Psoas muscle (tissue), 8 donors: Measurements from ENCODE around the gene INTS11. TPM values are rescaled to one million over a fixed set of nuclear protein-coding genes. Genes with fewer than 3 reads are reported as not detected.

ENCODE experiments used
- ATAC-seq, 4 donors: fragments of 200-7000 bp; cut with Tn5 transposase; one replicate each; pipeline ENCODE4 v1.9.1; 2020; ENCODE audit warnings: moderate library complexity in 3 of 4, mild to moderate bottlenecking in 2 of 4
- DNase-seq, 2 donors: peaks; one replicate each; pipeline ENCODE4 v3.0.0-alpha.2; 2020
- H3K27ac ChIP-seq: fragments of 200-600 bp; one replicate; pipeline ENCODE4 v1.8.0; 2022
- H3K27me3 ChIP-seq, 3 donors: fragments of 200-600 bp in 1 of 3; one replicate each; pipeline versions ENCODE4 v1.6.1 to v1.8.0; 2013 to 2022; ENCODE audit warnings: low read length in 2 of 3, mild to moderate bottlenecking in 2 of 3, moderate library complexity in 1 of 3; ENCODE audit not compliant: insufficient read depth in 3 of 3
- H3K36me3 ChIP-seq, 2 donors: fragments of 200-600 bp in 1 of 2; one replicate each; pipeline versions ENCODE4 v1.6.1 to v1.8.0; 2013 to 2022; ENCODE audit warnings: low read depth in 1 of 2, mild to moderate bottlenecking in 1 of 2, moderate library complexity in 1 of 2; ENCODE audit not compliant: insufficient read depth in 1 of 2
- H3K4me1 ChIP-seq: fragments of 200-600 bp; one replicate; pipeline ENCODE4 v1.8.0; 2022
- H3K4me3 ChIP-seq: fragments of 200-600 bp; one replicate; pipeline ENCODE4 v1.8.0; 2022; ENCODE audit warnings: mild to moderate bottlenecking
- H3K9me3 ChIP-seq: fragments of 200-600 bp; one replicate; pipeline ENCODE4 v1.8.0; 2022
- WGBS, 3 donors: extraction: QIAGEN DNeasy Blood & Tissue Kit; methylation state at CpG; one replicate each; pipeline versions ENCODE4 v1.1.6 to v1.1.7; 2013; 5-methylcytosine and 5-hydroxymethylcytosine counted together
- intact Hi-C, 2 donors: fragments of 100-400 bp; cut with DNase I; formaldehyde crosslinking; loops; one replicate each; pipeline versions ENCODE4 v1.11.0 to v1.14.2; 2022
- polyA plus RNA-seq, 3 donors: library from polyadenylated mRNA; stranded (reverse); fragments of 200-250 nt; gene quantifications; one replicate each; pipeline ENCODE4 v1.2.3, GENCODE V29; 2013
- total RNA-seq, 4 donors: library from RNA; stranded (reverse); fragmentation: NEBNext Ultra II Directional in 2 of 4; extraction: Animal tissue kit (Norgen Biotek cat#: 25700) in 2 of 4; gene quantifications; one replicate each; pipeline versions ENCODE4 v1.2.1 to v1.2.4, GENCODE V29; 2021 to 2023
- TF ChIP-seq, protein P1 (sequence below): fragments of 200-600 bp; IDR thresholded peaks from one replicate; pipeline ENCODE4 v1.8.0; 2022; ENCODE audit warnings: antibody characterized with exemption
- donor health status: healthy with polysubstance abuse.
- donor health status: DM: no; HTN: no; CAD: no; lungs with moderate emphysema.
- donor health status: Bipolar disorder and iron deficiency.
- donor health status: healthy.
- donor health status: DM: yes; HTN: yes; CAD: no.
- donor health status: DM: no; HTN: no; CAD: no.
- donor health status: DM: no; HTN: no; CAD: no.
- donor health status: DM: yes; HTN: yes; CAD: no.

The INTS11 gene
- total and polyA plus RNA-seq, 7 donors, result 55.6 to 80.8 (median 71.2) TPM

- no peak for DNase-seq
- intact Hi-C loops, result no loop called here
Observed at GRCh38 chr1:1311107-1312104, 13.1 kb downstream of the INTS11 start.

DNA sequence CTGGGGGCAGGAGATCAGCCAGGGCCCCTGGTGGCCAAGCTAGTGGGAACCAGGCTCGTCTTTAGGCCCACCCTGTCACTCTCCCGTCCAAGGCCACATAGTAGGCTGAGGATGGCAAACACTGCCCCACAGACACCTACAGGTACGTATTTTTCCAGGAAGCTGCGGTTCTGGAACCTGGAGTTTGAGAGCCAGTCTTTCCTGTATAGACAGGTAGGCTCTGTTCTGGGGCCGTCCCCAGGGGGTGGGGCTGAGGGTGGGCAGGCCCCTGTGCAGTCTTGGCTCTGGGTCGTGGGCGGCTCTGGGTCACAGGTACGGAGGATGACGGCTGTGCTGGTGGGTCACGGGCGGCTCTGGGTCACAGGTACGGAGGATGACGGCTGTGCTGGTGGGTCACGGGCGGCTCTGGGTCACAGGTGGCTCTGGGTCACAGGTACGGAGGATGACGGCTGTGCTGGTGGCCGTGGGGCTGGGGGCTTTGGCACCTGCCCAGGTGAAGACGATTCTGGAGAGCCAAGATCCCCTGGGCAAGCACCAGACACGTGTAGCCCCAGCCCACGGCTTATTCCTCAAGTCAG, 13.9 kb downstream of the INTS11 start:
- Histone ChIP-seq H3K27ac (no peak overlapping the region), H3K36me3 (peaks cover 7 to 56% of the 10 kb centered on the region in 2 donors), H3K4me1 (peaks cover 28% of the 10 kb centered on the region), H3K4me3 (no peak overlapping the region), H3K9me3 (no peaks in the 10 kb centered on the region), H3K27me3 (no peaks in the 10 kb centered on the region)
- no peak for DNase-seq
- 77 to 86% (median 84%) methylated on average over 21 of the region's 21 CpGs for WGBS, 3 donors
- ATAC-seq, result no peak
- TF ChIP-seq, protein P1, sequence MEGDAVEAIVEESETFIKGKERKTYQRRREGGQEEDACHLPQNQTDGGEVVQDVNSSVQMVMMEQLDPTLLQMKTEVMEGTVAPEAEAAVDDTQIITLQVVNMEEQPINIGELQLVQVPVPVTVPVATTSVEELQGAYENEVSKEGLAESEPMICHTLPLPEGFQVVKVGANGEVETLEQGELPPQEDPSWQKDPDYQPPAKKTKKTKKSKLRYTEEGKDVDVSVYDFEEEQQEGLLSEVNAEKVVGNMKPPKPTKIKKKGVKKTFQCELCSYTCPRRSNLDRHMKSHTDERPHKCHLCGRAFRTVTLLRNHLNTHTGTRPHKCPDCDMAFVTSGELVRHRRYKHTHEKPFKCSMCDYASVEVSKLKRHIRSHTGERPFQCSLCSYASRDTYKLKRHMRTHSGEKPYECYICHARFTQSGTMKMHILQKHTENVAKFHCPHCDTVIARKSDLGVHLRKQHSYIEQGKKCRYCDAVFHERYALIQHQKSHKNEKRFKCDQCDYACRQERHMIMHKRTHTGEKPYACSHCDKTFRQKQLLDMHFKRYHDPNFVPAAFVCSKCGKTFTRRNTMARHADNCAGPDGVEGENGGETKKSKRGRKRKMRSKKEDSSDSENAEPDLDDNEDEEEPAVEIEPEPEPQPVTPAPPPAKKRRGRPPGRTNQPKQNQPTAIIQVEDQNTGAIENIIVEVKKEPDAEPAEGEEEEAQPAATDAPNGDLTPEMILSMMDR, result no peak
- intact Hi-C loops, result no loop called here

More at GRCh38 chr1:1311107-1312104, 13.1 kb downstream of the INTS11 start:
- Histone ChIP-seq H3K4me1 (peaks cover 19% of the 10 kb centered on the region), H3K27ac (peak overlapping the region; percentile 9), H3K4me3 (no peak overlapping the region), H3K36me3 (peaks cover 7 to 62% of the 10 kb centered on the region in 2 donors), H3K9me3 (no peaks in the 10 kb centered on the region), H3K27me3 (no peaks in the 10 kb centered on the region)
- no peak for ATAC-seq
- WGBS, 3 donors, result 81 to 86% (median 85%) methylated on average over 22 of the region's 22 CpGs
- TF ChIP-seq, protein P1, result no peak

- Histone ChIP-seq H3K36me3 (peaks cover 7 to 52% of the 10 kb centered on the region in 2 donors), H3K4me1 (peaks cover 33% of the 10 kb centered on the region), H3K4me3 (peak overlapping the region; percentile 93), H3K27me3 (no peaks in the 10 kb centered on the region), H3K9me3 (no peaks in the 10 kb centered on the region), H3K27ac (peak overlapping the region; percentile 97)
- intact Hi-C loops, result no loop called here
- DNase-seq (no peak), ATAC-seq (no peak)
- TF ChIP-seq, protein P1, result no peak
- WGBS, 3 donors, result 59 to 86% (median 79%) methylated on average over 3 of the region's 3 CpGs
Observed at GRCh38 chr1:1310109-1310385, 14.4 kb downstream of the INTS11 start.

DNA sequence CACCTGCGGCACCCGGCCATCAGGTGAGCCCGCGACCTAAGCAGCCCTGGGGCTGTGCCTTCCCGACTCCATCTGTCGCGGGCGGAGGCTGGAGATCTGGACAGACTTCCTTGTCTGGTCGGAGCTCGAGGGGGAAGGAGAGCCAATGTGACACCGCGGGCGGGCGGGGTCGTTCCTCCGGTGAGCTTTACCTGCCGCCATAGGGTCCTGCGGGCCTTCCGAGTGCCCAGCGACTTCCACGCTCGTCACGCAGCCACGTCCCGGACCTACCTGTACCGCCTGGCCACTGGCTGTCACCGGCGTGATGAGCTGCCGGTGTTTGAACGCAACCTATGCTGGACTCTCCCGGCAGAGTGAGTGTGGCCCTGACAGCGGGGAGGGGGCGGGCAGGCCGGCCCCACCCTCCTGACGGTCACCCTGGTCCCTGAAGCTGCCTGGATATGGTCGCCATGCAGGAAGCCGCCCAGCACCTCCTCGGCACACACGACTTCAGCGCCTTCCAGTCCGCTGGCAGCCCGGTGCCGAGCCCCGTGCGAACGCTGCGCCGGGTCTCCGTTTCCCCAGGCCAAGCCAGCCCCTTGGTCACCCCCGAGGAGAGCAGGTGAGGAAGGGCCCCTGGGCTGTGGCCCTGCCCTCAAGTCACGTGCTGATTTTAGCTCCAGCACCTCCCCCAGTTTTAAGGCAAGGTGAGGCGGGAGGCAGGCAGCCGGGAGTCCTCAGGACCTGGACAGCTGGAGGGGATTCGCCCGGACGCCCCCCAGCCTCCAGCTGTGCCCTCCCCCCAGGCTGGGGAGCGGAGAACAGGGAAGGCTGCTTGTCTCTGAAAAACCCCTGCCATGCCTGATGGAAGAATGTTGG, 15.0 kb downstream of the INTS11 start:
- Histone ChIP-seq H3K4me3 (peak overlapping the region; percentile 93), H3K9me3 (no peaks in the 10 kb centered on the region), H3K27ac (peak overlapping the region; percentile 97), H3K36me3 (peaks cover 5 to 47% of the 10 kb centered on the region in 2 donors), H3K4me1 (peaks cover 39% of the 10 kb centered on the region), H3K27me3 (no peaks in the 10 kb centered on the region)
- ATAC-seq (no peak), DNase-seq (peak in 1 of 2 donors; percentile 56)
- TF ChIP-seq, protein P1, result no peak
- intact Hi-C loops, result loop anchor here in 1 of 2 donors (5.0 kb wide), 1 partner anchor 38 kb away; the partner anchor contains the start of gene DVL1
- 35 to 40% (median 36%) methylated on average over 54 to 57 of the region's 57 CpGs for WGBS, 3 donors
